Measurements from ENCODE around the gene PCTP.

The PCTP gene

DNA sequence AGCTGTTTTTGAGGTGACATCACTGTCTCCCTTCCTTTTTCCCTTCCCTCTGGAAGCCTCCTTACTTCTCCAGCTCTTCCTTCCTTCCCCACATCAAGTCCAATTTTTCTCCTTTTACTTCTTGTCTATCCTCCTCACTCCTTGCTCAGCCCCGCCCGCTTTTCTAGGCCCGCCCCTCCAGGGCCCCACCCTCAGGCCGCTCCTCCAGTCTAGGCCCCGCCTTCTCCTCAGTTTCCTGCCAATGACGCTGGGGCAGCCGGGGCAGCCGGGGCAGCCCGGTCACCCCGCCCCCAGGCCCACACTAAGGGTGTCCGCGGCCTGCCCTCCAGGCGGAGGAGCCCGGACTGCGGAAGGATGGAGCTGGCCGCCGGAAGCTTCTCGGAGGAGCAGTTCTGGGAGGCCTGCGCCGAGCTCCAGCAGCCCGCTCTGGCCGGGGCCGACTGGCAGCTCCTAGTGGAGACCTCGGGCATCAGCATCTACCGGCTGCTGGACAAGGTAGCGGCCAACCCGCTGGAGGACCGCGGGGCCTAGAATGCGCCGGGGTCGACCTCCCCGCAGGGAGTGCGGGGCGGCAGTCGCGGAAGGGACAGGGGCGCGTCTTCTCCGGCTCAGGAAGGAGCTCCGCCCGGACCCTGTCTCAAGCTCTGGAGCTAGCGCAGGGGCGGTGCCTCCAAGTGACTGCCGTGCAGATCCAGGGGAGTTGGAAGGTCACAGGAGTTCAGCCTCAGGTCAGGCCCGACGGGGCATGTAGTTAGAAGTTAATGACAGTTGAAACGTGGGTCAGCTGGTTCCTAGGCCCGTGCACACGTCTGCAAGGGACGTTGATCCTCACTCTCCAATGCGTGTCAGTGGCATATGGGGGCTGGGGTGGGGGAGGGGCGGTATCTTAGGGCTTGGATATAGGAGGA, at the start of gene PCTP:
Gene PCTP (plus strand): TSS at position 302 of the 908 bp plus-strand sequence. CDS start 53 bp downstream, at position 355.
- DNase-seq (ENCODE audit: extremely low read depth in 1 of 2, low read depth in 1 of 2), result peak; percentile 76 to 86

DNA sequence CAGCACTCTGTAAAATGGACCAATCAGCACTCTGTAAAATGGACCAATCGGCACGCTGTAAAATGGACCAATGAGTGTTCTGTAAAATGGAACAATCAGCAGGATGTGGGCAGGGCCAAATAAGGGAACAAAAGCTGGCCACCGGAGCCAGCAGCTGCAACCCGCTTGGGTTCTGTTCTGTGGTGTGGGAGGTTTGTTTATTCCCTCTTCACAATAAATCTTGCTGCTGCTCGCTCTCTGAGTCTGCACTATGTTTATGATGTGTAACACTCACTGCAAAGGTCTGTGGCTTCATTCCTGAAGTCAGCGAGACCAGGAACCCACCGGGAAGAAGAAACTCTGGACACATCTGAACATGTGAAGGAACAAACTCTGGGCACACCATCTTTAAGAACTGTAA, 48.7 kb upstream of the PCTP start:
- no peak for DNase-seq (ENCODE audit: extremely low read depth in 1 of 2, low read depth in 1 of 2)

DNA sequence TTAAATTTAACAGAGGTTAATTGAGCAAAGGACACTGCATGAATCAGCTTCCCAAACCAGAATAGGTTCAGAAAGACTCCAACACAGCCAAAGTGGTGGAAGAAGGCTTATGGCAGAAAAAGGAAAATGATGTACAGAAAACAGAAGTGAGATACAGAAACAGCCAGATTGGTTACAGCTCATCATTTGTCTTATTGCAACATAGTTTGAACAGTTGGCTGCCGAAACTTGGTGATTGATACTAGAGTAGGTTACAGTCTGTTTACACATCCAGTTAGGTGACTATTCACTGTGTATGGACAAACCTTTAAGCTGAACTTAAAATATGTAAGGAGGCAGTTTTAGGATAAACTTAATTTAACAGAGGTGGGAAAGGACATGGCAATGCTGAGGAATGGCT, 46.5 kb upstream of the PCTP start:
- no peak for DNase-seq (ENCODE audit: extremely low read depth in 1 of 2, low read depth in 1 of 2)

DNA sequence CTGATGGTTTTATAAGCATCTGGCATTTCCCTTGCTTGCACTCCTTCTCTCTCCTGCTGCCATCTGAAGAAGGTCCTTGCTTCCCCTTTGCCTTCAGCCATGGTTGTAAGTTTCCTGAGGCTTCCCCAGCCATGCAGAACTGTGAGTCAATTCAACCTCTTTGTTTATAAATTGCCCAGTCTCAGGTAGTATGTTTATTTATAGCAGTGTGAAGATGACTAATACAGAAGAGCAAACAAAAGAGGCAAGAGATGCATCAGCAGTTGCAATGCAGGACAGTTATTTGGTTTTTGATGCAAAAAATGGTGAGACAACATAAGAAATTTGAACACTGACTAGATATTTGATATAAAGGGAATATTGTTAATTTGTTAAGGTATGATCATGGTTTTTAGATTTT, 45.0 kb upstream of the PCTP start:
- DNase-seq (ENCODE audit: extremely low read depth in 1 of 2, low read depth in 1 of 2), result no peak

- no peak for DNase-seq (ENCODE audit: extremely low read depth in 1 of 2, low read depth in 1 of 2)
These were observed 43.8 kb upstream of the PCTP start for GRCh38 chr17:55706808-55707773.

GRCh38 chr17:55708175-55708974, 42.5 kb upstream of the PCTP start:
- no peak for DNase-seq (ENCODE audit: extremely low read depth in 1 of 2, low read depth in 1 of 2)

DNA sequence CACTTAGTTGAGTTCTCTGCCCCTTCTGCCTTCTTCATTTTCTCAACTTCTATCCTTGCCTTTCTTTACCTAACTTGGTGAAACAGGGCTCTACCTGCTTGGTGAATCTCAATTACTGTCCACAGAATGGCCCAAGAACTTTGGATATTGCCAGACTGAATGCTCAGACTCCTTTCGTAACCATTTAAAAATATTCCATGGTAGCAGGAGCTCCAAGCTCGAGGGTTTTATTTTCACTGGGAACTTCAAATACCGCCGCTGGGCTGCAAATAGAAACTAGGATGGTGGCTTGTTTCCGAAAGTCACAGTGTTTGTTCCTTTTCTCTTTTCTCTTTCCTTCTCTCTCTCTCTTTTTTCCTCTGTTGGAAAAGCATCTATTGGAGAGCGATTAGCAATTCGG, 41.4 kb upstream of the PCTP start:
- DNase-seq (ENCODE audit: extremely low read depth in 1 of 2, low read depth in 1 of 2), result no peak

DNA sequence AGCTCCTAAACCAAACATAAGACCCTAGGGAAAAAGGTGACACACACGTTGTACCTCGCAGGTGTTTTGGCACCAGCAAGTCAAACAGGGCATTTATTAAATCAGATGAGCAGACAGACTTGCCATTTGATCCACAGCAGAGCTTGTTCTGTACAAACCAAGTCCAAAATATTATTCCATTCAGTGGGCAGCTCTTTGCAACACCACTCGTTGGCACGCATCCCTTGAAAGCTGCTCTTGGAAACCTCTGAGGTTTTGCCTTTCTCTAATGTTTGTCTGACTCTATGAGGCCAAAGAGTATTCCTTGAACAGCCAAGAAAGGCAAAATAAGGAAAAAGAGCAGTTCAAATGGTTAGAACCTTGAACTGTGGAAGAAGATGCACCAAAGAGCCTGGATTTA, 40.9 kb upstream of the PCTP start:
- no peak for DNase-seq (ENCODE audit: extremely low read depth in 1 of 2, low read depth in 1 of 2)

DNA sequence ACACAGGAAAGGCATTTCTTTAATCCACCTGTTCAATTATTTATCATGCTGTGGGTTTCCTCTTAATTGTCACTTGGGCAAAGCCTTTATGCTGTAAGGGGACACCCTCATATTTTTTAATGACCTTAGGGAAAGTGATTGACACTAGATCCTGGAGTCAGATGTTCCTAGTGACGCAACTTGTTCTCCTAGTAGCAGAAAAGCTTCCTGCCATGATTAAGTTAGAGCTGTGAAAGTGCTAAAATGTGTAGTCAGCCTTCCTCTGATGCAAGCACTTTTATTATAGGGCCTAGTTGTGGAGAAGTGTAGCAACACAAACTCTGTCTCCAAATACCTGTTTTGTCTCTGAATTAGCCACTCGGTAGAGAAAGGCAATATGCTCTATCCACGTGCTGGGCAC, 40.4 kb upstream of the PCTP start:
- no peak for DNase-seq (ENCODE audit: extremely low read depth in 1 of 2, low read depth in 1 of 2)

- DNase-seq (ENCODE audit: extremely low read depth in 1 of 2, low read depth in 1 of 2), result no peak
These were observed 39.9 kb upstream of the PCTP start for GRCh38 chr17:55710829-55711496.

DNA sequence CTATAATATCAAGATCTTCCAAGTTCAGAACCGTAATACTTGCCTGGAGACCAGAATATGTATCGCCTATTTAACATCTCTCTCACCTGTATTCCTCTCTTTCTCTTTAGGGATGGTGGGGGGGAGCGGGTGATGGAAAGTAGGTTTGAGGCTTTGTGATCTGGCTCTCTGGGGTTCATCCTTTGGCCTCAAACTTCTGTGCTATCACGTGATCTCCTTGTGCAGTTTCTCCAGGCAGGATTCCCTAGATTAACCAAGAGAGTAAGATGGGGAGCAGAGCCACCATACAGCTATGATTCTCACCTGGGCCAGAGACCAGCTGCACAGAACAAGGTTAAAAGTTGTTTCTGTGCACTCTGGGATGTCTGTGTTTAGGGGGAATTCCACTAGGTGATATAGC, 33.4 kb upstream of the PCTP start:
- no peak for DNase-seq (ENCODE audit: extremely low read depth in 1 of 2, low read depth in 1 of 2)

- DNase-seq (ENCODE audit: extremely low read depth in 1 of 2, low read depth in 1 of 2), result peak in 1 of 2 donors; percentile 37
These were observed 32.7 kb upstream of the PCTP start for GRCh38 chr17:55717898-55718735.

DNA sequence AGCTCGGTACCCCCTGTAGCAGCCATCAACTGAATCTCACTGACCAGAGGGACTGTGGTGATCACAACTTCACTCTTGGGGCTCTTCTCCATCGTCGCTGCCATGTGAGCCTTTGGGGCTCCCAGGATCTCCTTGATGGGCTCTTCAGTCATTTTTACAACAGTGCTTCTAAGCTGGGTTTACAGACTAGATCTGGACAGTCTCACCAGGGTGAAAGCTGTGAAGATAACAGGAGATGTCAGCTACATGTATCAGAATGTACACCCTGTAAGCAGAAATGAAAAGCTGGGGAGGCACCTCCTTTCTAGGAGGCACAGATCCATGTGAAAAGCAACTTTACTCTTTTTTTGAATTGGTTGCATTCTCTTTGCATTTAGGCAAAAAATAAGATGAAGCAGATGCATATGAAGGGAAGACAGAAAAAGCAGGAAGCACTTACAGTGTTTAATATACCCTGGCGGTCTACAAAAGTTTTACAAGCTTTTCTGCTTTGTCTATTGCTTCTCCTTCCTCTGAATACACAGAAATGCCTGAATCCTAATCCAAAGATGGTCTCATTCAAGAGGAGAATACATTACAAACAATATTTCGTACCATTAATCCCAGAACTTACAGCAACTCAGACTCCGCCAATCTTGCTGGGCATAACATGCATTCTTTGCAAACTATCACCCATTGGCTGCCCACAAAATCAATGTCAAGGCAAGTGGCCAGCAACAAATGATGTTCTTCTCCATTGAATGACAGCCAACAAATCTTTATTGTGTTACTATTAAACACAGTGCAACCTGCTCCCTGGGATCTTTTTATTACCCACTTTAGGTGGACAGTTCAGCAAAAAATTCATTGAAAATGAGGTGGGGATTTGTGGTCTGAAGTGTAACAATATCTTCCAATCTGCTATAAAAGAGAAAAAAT, 29.7 kb upstream of the PCTP start:
- DNase-seq (ENCODE audit: extremely low read depth in 1 of 2, low read depth in 1 of 2), result no peak

- no peak for DNase-seq (ENCODE audit: extremely low read depth in 1 of 2, low read depth in 1 of 2)
These were observed 28.7 kb upstream of the PCTP start for GRCh38 chr17:55722016-55722736.

- DNase-seq (ENCODE audit: extremely low read depth in 1 of 2, low read depth in 1 of 2), result no peak
These were observed 27.9 kb upstream of the PCTP start, which contains the start of gene TMEM100 for GRCh38 chr17:55722742-55723487. TMEM100 (minus strand) TSS chr17:55722864; CDS start chr17:55721070, 1,794 bp downstream.

DNA sequence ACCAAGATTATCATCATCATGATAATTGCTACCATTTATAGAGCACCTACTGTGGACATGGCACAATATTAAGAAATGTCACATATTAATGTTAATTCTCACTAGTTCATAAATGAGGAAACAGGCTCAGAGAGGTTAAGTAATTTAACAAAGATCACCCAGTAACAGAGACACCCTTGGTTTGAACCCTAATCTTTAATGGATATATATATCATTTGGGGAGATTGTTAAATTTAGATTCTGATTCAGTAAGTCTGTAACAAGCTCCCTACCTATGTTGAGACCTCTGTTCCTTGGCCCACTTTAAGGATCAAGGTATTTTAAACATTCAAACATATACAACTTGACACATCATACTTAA, 27.4 kb upstream of the PCTP start:
- DNase-seq (ENCODE audit: extremely low read depth in 1 of 2, low read depth in 1 of 2), result no peak

GRCh38 chr17:55726440-55726839, 24.4 kb upstream of the PCTP start:
- DNase-seq (ENCODE audit: extremely low read depth in 1 of 2, low read depth in 1 of 2), result no peak

Data from stimulated activated CD8-positive, alpha-beta memory T cell treated with anti-CD3 and anti-CD28 coated beads, Interleukin-7, amount 100 ng/mL, for 48 hours (primary cell).